ENCODE results near the gene PMFBP1. TPM values are rescaled to one million over a fixed set of nuclear protein-coding genes. Genes with fewer than 3 reads are reported as not detected.

PMFBP1 gene
- total RNA-seq, 1 experiment from 2014 or later, result 2.7 TPM

- Histone ChIP-seq H3K27ac (ENCODE audit: insufficient read length, low read depth, low read length) (no peak overlapping the region), H3K4me2 (ENCODE audit: insufficient read depth, insufficient read length, low read length) (no peak overlapping the region), H3K18ac (ENCODE audit: insufficient read length, low read depth, low read length) (no peak overlapping the region), H3K27me3 (ENCODE audit: insufficient read depth, low read length) (no peaks in the 10 kb centered on the region), H4K8ac (replicated peaks; ENCODE audit: insufficient read length, low read depth, low read length) (no peak overlapping the region), H3K23me2 (ENCODE audit: insufficient read length, low read depth, low read length, poor library complexity, severe bottlenecking) (no peaks in the 10 kb centered on the region), H3K9me3 (ENCODE audit: control insufficient read depth, low read depth, low read length) (no peaks in the 10 kb centered on the region), H3K14ac (ENCODE audit: insufficient read depth, low read length) (no peak overlapping the region), H4K91ac (ENCODE audit: insufficient read length, low read depth, low read length) (no peak overlapping the region), H4K20me1 (ENCODE audit: control insufficient read depth, insufficient read depth, insufficient read length) (no peaks in the 10 kb centered on the region), H3K4ac (ENCODE audit: low read depth, low read length) (no peak overlapping the region), H3K79me1 (ENCODE audit: insufficient read depth, low read depth, low read length, poor library complexity, severe bottlenecking) (no peaks in the 10 kb centered on the region), H2BK12ac (ENCODE audit: insufficient read length, low read depth, low read length) (no peak overlapping the region), H4K5ac (ENCODE audit: insufficient read length, low read depth, low read length) (no peak overlapping the region), H3T11ph (ENCODE audit: low read length) (no peak overlapping the region), H2BK120ac (ENCODE audit: low read depth, low read length, poor library complexity, severe bottlenecking) (no peak overlapping the region), H2BK15ac (ENCODE audit: low read depth, low read length) (no peak overlapping the region), H3K23ac (ENCODE audit: insufficient read length, low read depth, low read length) (no peak overlapping the region), H3K79me2 (ENCODE audit: insufficient read depth, low read length) (no peaks in the 10 kb centered on the region), H3K56ac (ENCODE audit: insufficient read length, low read depth, low read length) (no peak overlapping the region), H2BK5ac (ENCODE audit: insufficient read length, low read length) (no peak overlapping the region), H3K9ac (ENCODE audit: extremely low read depth, insufficient read length, low read length) (no peak overlapping the region), H3K4me1 (ENCODE audit: insufficient read depth, low read length) (no peaks in the 10 kb centered on the region; the same call in 1 of the 2 replicates), H2BK20ac (ENCODE audit: low read depth, low read length, poor library complexity, severe bottlenecking) (no peak overlapping the region), H2AFZ (ENCODE audit: low read length) (no peak overlapping the region), H2AK5ac (ENCODE audit: insufficient read length, low read length) (no peak overlapping the region)
- Mint-ChIP-seq H3K4me3 (no peak overlapping the region), H3K4me1 (peaks cover 35 to 43% of the 10 kb centered on the region in 2 experiments), H3K36me3 (ENCODE audit: insufficient read depth in 1 of 3, low read depth in 3 of 3) (no peaks in the 10 kb centered on the region), H3K27ac (no peak overlapping the region), H3K27me3 (ENCODE audit: low read depth) (no peaks in the 10 kb centered on the region; the same call in 1 of the 2 replicates), H3K9me3 (no peaks in the 10 kb centered on the region)
- no CpG with 5 or more reads among the region's 2 CpGs for WGBS (ENCODE audit: extremely low coverage, insufficient read length, low lambda C conversion rate)
- no peak for DNase-seq
- TF ChIP-seq CTCF (conservative IDR thresholded peaks at IDR 0.05), result no peak
Measured at GRCh38 chr16:72202014-72202413, 30.1 kb upstream of the PMFBP1 start.
